SHP77 (cell line): Measurements from ENCODE around the gene MET.
"Not testable (repeated sequence)": the region's sequence is repeated elsewhere in the genome, so short reads cannot be mapped to it uniquely, and the experiment has no call there.

Source experiments
- DNase-seq, 2 experiments: peaks; one replicate each; lab custom pipeline; 2025; lab: John Stamatoyannopoulos, UW

Gene MET

GRCh38 chr7:116728413-116728812, 56.4 kb downstream of the MET start:
- DNase-seq, result no peak

GRCh38 chr7:116730097-116731022, 58.4 kb downstream of the MET start:
- no peak for DNase-seq

- no peak for DNase-seq
Observed at GRCh38 chr7:116731023-116731395, 59.0 kb downstream of the MET start.

- DNase-seq, result no peak
Observed at GRCh38 chr7:116731445-116732335, 59.7 kb downstream of the MET start.

GRCh38 chr7:116732788-116733694, 61.0 kb downstream of the MET start:
- no peak for DNase-seq

GRCh38 chr7:116733924-116734580, 62.1 kb downstream of the MET start:
- DNase-seq, result no peak

- DNase-seq, result no peak
Observed at GRCh38 chr7:116734710-116735109, 62.7 kb downstream of the MET start.

GRCh38 chr7:116736927-116737715, 65.1 kb downstream of the MET start:
- DNase-seq, result no peak

GRCh38 chr7:116738378-116738777, 66.4 kb downstream of the MET start:
- no peak for DNase-seq

GRCh38 chr7:116739307-116739706, 67.3 kb downstream of the MET start:
- DNase-seq, result no peak

- no peak for DNase-seq
Observed at GRCh38 chr7:116740231-116740630, 68.2 kb downstream of the MET start.

GRCh38 chr7:116740755-116741462, 68.9 kb downstream of the MET start:
- no peak for DNase-seq

GRCh38 chr7:116741625-116742316, 69.8 kb downstream of the MET start:
- DNase-seq, result no peak

GRCh38 chr7:116742641-116743040, 70.6 kb downstream of the MET start:
- no peak for DNase-seq

- not testable (repeated sequence) for DNase-seq
Observed at GRCh38 chr7:116743835-116744234, 71.8 kb downstream of the MET start.

- DNase-seq, result not testable (repeated sequence)
Observed at GRCh38 chr7:116746388-116746787, 74.4 kb downstream of the MET start.

- DNase-seq, result not testable (repeated sequence)
Observed at GRCh38 chr7:116751070-116751469, 79.1 kb downstream of the MET start.

GRCh38 chr7:116752305-116753074, 80.5 kb downstream of the MET start:
- DNase-seq, result no peak
